ENCODE measurements around the gene FOXG1.

GRCh38 chr14:28754209-28754985 is 12.2 kb upstream of the FOXG1 start:
- peak; percentile 57 for TF ChIP-seq CTCF (IDR thresholded peaks at IDR 0.05)
- TF ChIP-seq EZH2 (IDR thresholded peaks at IDR 0.05; ENCODE audit: borderline replicate concordance, insufficient read depth, low read depth, low read length, poor library complexity, severe bottlenecking) = no peak
